Caco-2 (cell line): ENCODE results near the gene TSPAN32. TPM values are rescaled to one million over a fixed set of nuclear protein-coding genes. Genes with fewer than 3 reads are reported as not detected.

ENCODE experiments used
- BruUV-seq: library from RNA; stranded (reverse); fragments of 400-500 nt; replicated peaks from 2 replicates; lab custom pipeline; 2021; lab: Mats Ljungman, UMichigan
- CTCF ChIA-PET: fragments of 300-600 bp; sonication (Branson Sonifier 250); formaldehyde crosslinking; loops from one replicate; lab custom pipeline; 2022; ENCODE audit warnings: antibody characterized with exemption; lab: Charles Lee
- POLR2A ChIA-PET: fragments of 300-600 bp; sonication (Branson Sonifier 250); formaldehyde crosslinking; loops from one replicate; lab custom pipeline; 2022; ENCODE audit warnings: antibody characterized with exemption; lab: Charles Lee
- DNase-seq, 2 experiments: peaks; one replicate each; pipeline versions ENCODE4 v3.0.0 to v3.0.0-alpha.2; 2020 to 2022
- H3K27me3 ChIP-seq: replicated peaks from 2 replicates; pipeline ENCODE4 v1.6.0; 2011; ENCODE audit warnings: low read length; ENCODE audit not compliant: control insufficient read depth, insufficient read depth
- H3K36me3 ChIP-seq: 2 replicates; pipeline ENCODE4 v1.5.1; 2011; ENCODE audit warnings: low read length; ENCODE audit not compliant: control insufficient read depth, insufficient read depth
- H3K4me1 ChIP-seq: fragments of 250-450 bp; sonication (Bioruptor Pico); 2 replicates; pipeline ENCODE4 v1.5.1; 2020; ENCODE audit warnings: mild to moderate bottlenecking
- H3K4me3 ChIP-seq: 2 replicates; pipeline ENCODE4 v1.5.1; 2011; ENCODE audit warnings: low read depth, mild to moderate bottlenecking, control low read depth, low read length
- H3K9me3 ChIP-seq: fragments of 250-450 bp; sonication (Bioruptor Pico); 2 replicates; pipeline ENCODE4 v1.5.1; 2020; ENCODE audit warnings: mild to moderate bottlenecking, moderate library complexity
- H3K27ac Mint-ChIP-seq: one replicate; pipeline ENCODE4 v1.8.0; 2022; ENCODE audit warnings: mixed read lengths; ENCODE audit not compliant: unreplicated experiment
- H3K27me3 Mint-ChIP-seq: one replicate; pipeline ENCODE4 v1.8.0; 2022; ENCODE audit warnings: mixed read lengths; ENCODE audit not compliant: insufficient read depth, unreplicated experiment
- H3K36me3 Mint-ChIP-seq: one replicate; pipeline ENCODE4 v1.8.0; 2022; ENCODE audit warnings: mild to moderate bottlenecking, mixed read lengths; ENCODE audit not compliant: insufficient read depth, unreplicated experiment
- H3K4me1 Mint-ChIP-seq: one replicate; pipeline ENCODE4 v1.8.0; 2022; ENCODE audit warnings: low read depth, mixed read lengths; ENCODE audit not compliant: unreplicated experiment
- H3K4me3 Mint-ChIP-seq: one replicate; pipeline ENCODE4 v1.8.0; 2022; ENCODE audit warnings: mild to moderate bottlenecking, moderate library complexity, mixed read lengths; ENCODE audit not compliant: unreplicated experiment
- H3K9me3 Mint-ChIP-seq: one replicate; pipeline ENCODE4 v1.8.0; 2022; ENCODE audit warnings: mixed read lengths; ENCODE audit not compliant: unreplicated experiment
- intact Hi-C: fragments of 100-400 bp; cut with micrococcal nuclease; formaldehyde crosslinking; loops from one replicate; pipeline ENCODE4 v1.10.0; 2022; ENCODE audit not compliant: unreplicated experiment
- total RNA-seq: library from RNA; stranded (reverse); gene quantifications from 2 replicates; pipeline ENCODE4 v1.2.3, GENCODE V29; 2022
- TF ChIP-seq, protein P1 (sequence below), 2 experiments: fragments of 200-600 bp in 1 of 2; IDR thresholded peaks; 1 replicate in 1 of 2; 2 replicates in 1 of 2; pipeline versions ENCODE4 v1.5.1 to v1.8.0; 2011 to 2022; ENCODE audit warnings: antibody characterized with exemption in 1 of 2, control low read depth in 1 of 2, inconsistent platforms in 1 of 2, low read depth in 1 of 2, low read length in 1 of 2, mild to moderate bottlenecking in 1 of 2, moderate library complexity in 1 of 2; ENCODE audit not compliant: insufficient read depth in 1 of 2, severe bottlenecking in 1 of 2, unreplicated experiment in 1 of 2

The TSPAN32 gene
- total RNA-seq, 1 experiment from 2014 or later = 1.2 TPM

DNA sequence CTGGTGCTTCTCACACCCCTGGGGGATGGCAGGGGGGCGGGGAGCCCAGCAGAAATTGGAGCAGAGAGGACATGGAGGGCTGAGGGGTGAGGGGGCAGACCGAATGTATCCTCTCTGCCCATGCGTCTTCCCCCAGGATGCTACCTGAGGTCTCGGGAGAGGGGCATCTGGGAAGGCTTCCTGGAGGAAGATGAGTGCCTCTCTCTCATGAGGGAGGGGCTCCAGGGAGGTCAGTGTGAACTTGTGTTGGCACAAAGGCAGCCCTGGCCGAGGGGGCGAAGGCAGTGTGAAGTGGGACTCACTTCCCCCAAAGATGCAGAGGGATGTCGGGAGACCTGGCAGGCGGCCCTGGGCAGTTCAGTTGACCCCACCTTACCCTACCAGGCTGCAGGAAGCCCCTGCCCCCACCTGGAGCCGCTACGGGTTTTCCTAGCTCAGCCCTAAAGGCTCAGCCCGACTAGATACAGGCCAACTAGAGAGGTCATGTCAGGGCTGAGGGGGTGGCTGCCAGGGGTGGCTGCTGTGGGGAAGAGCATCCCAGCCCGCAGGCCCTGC is 41.8 kb upstream of the TSPAN32 start:
- CTCF ChIA-PET = interaction anchor here (0.7 kb wide), 1 partner anchor 635 kb away, joined by 3 read pairs; no protein-coding TSS in a partner anchor
- peaks cover 11% of the 10 kb centered on the region for H3K4me1 Mint-ChIP-seq
- H3K4me1 ChIP-seq = no peaks in the 10 kb centered on the region

DNA sequence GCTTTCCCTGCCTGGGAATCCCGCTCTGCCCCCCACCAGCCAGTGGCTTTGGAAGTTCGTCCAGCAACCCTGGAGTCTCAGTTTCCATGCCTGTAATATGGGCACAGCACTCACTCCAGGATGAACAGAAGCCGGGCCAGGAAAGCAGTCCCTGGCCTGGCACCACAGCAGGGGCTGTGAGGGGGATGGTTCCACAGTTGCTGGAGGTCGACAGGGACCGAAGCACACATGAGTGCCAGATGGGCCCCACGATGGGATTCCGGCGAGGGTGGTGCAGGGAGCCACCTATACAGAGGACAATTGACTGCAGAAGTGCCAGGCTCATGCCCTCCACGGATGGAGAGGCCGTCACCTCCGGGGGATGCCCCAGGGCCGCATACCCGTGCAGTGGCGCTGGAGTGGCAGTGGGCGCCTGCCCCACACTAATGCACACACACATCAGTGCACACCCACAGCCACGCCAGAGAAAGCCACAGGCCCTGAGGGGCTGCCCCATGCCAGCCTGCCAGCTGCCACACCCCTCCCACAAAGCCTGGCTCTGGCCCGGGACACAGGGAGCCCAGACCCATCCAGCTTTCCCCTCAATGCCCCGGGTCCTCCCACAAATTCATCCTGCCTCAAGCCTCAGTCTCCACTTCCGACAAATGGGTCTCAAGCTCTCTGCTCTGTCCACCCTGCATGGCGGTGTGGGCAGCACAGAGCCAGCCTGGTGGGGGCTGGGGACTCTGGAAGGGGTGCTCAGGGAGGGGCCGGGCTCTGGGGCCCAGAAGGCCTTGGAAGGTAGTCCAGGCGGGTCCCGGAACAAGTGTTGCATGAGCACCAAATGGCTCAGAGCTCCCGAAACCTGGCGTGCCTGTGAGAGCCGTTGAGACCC is 41.1 kb upstream of the TSPAN32 start:
- ChIA-PET POLR2A (no interaction called here), CTCF (interaction anchor here (0.7 kb wide), 1 partner anchor 634 kb away, joined by 3 read pairs; no protein-coding TSS in a partner anchor)
- H3K4me3 ChIP-seq = no peak overlapping the region
- H3K27ac Mint-ChIP-seq = no peak overlapping the region
- no peak overlapping the region for H3K4me3 Mint-ChIP-seq
- intact Hi-C loops = no loop called here
- no peaks in the 10 kb centered on the region for H3K9me3 Mint-ChIP-seq
- DNase-seq = peak in 1 of 2 experiments; percentile 22
- BruUV-seq = no TSS peak
- no peaks in the 10 kb centered on the region for H3K36me3 ChIP-seq
- H3K9me3 ChIP-seq = no peaks in the 10 kb centered on the region
- H3K4me1 Mint-ChIP-seq = peaks cover 11% of the 10 kb centered on the region
- H3K36me3 Mint-ChIP-seq = peaks cover 7% of the 10 kb centered on the region
- TF ChIP-seq, protein P1, sequence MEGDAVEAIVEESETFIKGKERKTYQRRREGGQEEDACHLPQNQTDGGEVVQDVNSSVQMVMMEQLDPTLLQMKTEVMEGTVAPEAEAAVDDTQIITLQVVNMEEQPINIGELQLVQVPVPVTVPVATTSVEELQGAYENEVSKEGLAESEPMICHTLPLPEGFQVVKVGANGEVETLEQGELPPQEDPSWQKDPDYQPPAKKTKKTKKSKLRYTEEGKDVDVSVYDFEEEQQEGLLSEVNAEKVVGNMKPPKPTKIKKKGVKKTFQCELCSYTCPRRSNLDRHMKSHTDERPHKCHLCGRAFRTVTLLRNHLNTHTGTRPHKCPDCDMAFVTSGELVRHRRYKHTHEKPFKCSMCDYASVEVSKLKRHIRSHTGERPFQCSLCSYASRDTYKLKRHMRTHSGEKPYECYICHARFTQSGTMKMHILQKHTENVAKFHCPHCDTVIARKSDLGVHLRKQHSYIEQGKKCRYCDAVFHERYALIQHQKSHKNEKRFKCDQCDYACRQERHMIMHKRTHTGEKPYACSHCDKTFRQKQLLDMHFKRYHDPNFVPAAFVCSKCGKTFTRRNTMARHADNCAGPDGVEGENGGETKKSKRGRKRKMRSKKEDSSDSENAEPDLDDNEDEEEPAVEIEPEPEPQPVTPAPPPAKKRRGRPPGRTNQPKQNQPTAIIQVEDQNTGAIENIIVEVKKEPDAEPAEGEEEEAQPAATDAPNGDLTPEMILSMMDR (IDR thresholded peaks at IDR 0.05; ENCODE audit: insufficient read depth in 1 of 2, low read depth in 1 of 2, low read length in 1 of 2, severe bottlenecking in 1 of 2, unreplicated experiment in 1 of 2) = no peak
- H3K27me3 ChIP-seq = no peaks in the 10 kb centered on the region
- H3K4me1 ChIP-seq = no peaks in the 10 kb centered on the region
- H3K27me3 Mint-ChIP-seq = no peaks in the 10 kb centered on the region

More for the DNA sequence above, 41.8 kb upstream of the TSPAN32 start:
- H3K27me3 Mint-ChIP-seq = no peaks in the 10 kb centered on the region
- POLR2A ChIA-PET = no interaction called here
- intact Hi-C loops = no loop called here
- no peak overlapping the region for H3K4me3 Mint-ChIP-seq
- Histone ChIP-seq H3K9me3 (peaks cover 4% of the 10 kb centered on the region; the same call in 1 of the 2 replicates), H3K36me3 (no peaks in the 10 kb centered on the region), H3K27me3 (no peaks in the 10 kb centered on the region), H3K4me3 (no peak overlapping the region)
- BruUV-seq = no TSS peak
- H3K27ac Mint-ChIP-seq = no peak overlapping the region
- TF ChIP-seq, protein P1 (IDR thresholded peaks at IDR 0.05; ENCODE audit: insufficient read depth in 1 of 2, low read depth in 1 of 2, low read length in 1 of 2, severe bottlenecking in 1 of 2, unreplicated experiment in 1 of 2) = no peak
- peaks cover 6% of the 10 kb centered on the region for H3K36me3 Mint-ChIP-seq
- H3K9me3 Mint-ChIP-seq = no peaks in the 10 kb centered on the region
- peak in 1 of 2 experiments; percentile 27 for DNase-seq

DNA sequence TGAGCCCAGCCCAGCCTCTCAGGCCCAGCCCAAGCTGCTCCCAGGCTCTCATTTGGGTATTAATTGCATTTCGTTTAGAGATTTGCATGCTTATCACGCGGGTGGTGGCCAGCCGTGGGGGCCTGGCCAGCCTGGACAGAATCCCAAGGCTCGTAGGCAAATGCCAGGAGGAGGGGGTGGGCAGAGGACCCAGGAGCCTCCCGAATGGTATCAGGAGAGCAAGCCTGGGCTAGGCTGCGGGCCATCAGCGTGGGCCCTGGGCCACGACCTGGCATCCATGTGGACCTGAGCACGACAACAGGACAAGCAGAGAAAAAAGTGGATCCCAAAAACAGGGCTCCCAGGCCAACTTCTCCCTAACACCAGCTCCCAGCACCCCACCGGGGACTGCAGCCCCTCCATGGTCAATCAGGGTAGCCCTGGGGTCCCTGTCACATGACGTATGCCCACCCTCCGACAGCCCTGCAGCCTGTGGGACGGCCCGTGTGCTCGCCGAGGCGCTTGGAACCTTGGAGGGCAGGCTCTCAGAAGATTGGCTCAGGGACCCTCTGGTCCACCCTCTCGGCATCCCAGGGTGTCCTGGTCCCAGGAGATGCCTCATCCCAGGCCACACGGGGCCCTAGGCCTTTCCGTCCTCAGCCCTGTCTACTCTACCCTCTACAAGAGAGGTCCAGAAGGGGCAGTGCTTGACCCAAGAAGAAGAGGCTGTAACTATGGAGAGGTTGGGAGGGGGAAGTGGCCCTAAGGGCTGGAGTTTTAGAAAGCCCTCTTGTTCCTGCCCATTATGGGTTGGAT is 40.2 kb upstream of the TSPAN32 start:
- TF ChIP-seq, protein P1 (IDR thresholded peaks at IDR 0.05; ENCODE audit: insufficient read depth in 1 of 2, low read depth in 1 of 2, low read length in 1 of 2, severe bottlenecking in 1 of 2, unreplicated experiment in 1 of 2) = no peak
- Histone ChIP-seq H3K4me3 (no peak overlapping the region), H3K4me1 (no peaks in the 10 kb centered on the region), H3K9me3 (no peaks in the 10 kb centered on the region), H3K27me3 (no peaks in the 10 kb centered on the region), H3K36me3 (no peaks in the 10 kb centered on the region)
- ChIA-PET CTCF (no interaction called here), POLR2A (no interaction called here)
- peaks cover 9% of the 10 kb centered on the region for H3K4me1 Mint-ChIP-seq
- H3K9me3 Mint-ChIP-seq = no peaks in the 10 kb centered on the region
- peak overlapping the region; percentile 67 for H3K27ac Mint-ChIP-seq
- no peaks in the 10 kb centered on the region for H3K27me3 Mint-ChIP-seq
- no peak overlapping the region for H3K4me3 Mint-ChIP-seq
- peaks cover 14% of the 10 kb centered on the region for H3K36me3 Mint-ChIP-seq
- intact Hi-C loops = no loop called here
- BruUV-seq = no TSS peak
- peak in 1 of 2 experiments; percentile 25 for DNase-seq
